GM18868 (cell line): ENCODE data around the gene RIPK1.
A peak's percentile ranks its signal among the peaks of the same experiment; 100 is the strongest.
"Not testable (repeated sequence)": the region's sequence is repeated elsewhere in the genome, so short reads cannot be mapped to it uniquely, and the experiment has no call there.

ENCODE experiments used
- ATAC-seq: cut with Tn5 transposase; IDR thresholded peaks from one replicate; pipeline ENCODE4 v1.9.1; 2021; ENCODE audit warnings: mild to moderate bottlenecking, moderate library complexity; ENCODE audit not compliant: unreplicated experiment

RIPK1 gene

DNA sequence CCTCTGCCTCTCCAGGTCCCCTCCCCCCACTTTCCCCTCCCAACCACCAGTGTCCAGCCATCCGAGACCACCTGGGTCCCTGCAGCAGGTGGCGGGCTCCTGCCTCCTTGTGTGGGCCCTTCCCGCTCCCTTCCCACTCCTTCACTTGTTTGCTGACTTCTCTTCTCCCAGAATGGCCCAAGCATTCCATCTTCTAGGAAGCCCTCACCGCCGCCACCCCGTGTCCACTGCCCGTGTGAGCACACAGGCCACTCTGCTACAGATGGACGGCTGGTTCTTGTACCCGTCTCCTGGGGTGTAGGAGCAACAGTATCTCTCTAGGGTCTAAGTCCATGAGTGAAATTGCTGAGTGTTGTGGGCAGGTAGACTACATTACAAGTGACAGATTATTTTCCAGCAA, 65.2 kb downstream of the RIPK1 start:
- no peak for ATAC-seq

DNA sequence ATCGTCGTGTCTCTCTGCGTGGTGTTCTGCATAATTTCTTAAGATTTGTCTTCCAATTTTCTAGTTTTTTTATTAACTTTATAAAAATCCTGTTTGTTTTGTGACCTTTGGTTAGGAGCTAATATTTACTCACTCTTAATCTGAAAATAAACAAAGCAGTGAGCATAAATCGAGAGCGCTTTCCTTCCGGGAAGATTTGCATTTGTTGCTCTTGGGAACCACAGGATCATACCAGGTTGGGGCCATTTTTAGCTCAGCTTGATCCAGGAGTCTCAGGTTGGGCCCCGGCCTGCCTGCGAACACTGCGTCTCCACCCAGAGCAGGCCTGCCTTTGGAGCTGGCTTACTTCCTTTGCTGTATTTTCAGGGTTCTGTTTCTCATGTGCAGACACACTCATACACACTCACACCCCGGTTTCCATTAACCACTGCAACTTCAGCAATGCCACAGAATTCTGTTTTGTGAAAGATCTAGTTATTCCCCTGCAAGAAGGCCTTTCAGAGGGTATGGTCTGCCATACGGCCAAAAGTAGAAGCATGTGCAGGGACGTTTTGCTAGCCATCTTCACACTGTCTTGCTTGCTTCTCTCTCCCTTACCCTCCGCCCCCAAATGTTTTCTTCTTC, 67.5 kb downstream of the RIPK1 start:
- ATAC-seq = no peak

- no peak for ATAC-seq
These were observed 68.2 kb downstream of the RIPK1 start for GRCh38 chr6:3136292-3137011.

DNA sequence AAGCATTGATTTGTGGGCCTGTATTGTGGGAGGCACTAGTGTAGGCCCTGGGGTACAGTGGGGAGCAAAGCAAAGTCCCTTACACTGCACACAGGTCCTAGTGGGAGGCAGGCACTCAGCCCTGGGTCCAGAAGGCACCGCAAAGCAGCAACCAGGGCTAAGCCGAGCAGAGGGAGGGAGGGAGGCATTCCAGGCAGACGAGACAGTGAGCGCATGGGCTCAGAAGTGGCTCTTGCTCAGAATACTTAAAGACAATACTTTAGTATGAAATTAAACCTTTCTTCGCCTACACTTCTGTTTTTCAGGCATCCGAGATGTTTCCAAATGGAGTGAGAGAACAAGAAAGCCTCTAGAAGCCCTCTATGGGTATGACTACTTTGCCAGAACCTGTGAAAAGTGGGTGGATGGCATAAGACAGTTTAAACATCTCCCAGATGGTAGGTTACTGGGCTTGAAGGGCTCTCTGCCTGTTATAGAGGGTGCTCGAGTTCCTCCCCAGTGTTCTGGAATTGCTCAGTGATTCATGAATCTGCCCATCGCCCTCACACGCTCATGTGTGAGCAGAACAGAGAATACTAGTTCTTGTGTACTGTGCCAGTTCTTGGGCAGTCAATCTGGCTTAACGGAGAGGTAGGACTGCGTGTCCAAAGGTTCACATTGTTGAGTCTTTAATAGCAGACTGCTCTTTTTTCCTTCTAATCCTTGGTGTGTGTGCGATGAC, 68.9 kb downstream of the RIPK1 start:
- ATAC-seq = no peak

- ATAC-seq = not testable (repeated sequence)
These were observed 69.6 kb downstream of the RIPK1 start for GRCh38 chr6:3137873-3138272.

GRCh38 chr6:3138341-3138740, 70.0 kb downstream of the RIPK1 start:
- no peak for ATAC-seq

DNA sequence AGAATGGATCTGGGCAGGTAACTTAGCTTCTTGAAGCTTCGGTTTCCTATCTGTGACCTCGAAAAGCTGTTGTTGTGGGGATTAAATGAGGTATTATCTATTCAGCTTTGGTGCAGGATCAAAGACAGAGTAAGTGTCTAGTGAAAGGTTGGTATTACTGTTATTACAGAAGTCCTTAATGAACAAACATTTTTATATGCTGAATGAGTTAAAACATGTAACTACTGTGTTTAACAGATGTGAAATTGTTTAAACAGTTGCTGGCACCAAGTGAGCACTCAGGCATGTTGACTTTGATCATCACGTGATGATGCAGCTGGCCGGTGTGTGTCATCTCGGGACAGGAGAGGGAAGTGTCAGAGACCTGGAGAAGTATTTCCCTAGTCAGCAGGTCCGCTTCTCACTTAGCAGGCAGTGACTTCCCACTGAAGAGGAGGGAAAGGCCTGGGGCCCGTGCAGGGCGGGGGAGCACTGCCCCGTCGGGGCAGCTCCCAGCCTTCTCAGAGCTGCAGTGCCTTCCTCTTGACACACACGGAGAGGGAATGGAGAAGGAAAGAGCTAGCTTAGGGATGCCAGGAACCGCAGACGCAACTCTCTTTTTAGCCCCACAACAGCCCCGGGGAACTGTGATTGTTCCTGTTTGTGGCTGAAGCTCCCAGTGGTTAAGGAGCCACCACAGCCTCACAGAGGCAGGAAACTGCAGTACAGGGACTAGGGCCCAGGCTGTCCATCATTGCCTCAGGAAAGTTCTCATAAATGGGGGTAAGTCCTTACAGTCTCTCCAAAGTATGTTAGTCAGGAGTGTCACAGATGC, 71.0 kb downstream of the RIPK1 start:
- ATAC-seq = peak; percentile 70

- ATAC-seq = no peak
These were observed 71.9 kb downstream of the RIPK1 start for GRCh38 chr6:3140201-3140600.

GRCh38 chr6:3142536-3142935, 74.2 kb downstream of the RIPK1 start:
- no peak for ATAC-seq

DNA sequence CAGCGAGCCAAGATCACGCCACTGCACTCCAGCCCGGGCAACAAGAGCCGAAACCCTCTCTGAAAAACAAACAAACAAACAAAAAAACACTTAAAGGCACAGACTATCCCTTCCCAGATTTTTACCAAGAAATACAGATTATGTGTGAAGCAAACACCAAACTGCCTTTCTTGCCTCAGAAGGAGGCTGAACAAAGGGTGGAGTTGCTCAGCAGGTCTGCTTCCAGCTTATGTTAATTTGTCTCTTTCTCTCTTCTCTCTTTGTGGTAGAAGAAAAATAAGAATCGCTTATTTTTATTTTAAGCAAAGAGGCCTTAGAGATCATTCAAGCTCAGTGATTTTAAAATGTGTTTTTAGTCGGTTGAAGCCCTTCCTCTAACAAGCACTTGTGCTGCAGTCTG, 74.9 kb downstream of the RIPK1 start:
- no peak for ATAC-seq

GRCh38 chr6:3144571-3144970, 76.3 kb downstream of the RIPK1 start:
- ATAC-seq = no peak

DNA sequence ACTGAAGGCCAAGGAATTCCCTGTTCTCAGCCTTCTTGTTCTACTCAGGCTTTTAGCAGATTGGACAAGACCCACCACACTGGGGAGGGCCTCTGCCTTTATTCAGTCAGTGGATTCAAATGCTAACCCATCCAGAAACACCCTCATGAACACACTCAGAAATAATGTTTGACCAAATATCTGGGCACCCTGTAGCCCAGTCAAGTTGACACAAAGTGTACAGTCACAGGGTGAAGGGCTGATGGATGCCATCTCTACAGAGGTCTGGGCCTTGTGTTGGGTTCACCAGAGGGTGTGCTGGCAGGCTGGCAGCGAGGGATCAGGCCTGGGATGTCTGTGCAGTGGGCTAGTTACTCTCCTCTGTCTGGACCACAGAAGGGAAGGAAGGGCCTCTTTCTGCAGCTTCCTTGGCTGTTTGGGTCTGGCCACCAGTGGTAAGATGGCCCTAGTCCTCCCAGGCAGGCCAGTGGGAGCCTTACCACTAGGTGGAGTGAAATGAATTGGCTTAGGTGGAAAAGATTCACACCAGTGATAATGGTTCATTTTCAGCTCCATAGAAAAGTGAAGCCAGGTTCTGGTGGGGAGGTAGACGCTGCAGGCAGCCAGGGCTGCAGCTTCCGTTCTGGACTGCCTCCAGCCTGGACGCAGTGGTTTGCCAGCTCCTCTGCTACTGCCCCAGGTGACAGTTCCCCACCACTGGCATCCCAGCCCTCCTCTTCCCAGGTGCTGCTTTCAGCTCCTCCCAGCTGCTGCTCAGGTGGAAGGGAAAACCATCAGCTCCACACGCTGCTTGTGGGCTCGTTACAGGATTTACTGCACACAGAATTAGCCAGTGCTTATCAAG, 79.8 kb downstream of the RIPK1 start:
- no peak for ATAC-seq

DNA sequence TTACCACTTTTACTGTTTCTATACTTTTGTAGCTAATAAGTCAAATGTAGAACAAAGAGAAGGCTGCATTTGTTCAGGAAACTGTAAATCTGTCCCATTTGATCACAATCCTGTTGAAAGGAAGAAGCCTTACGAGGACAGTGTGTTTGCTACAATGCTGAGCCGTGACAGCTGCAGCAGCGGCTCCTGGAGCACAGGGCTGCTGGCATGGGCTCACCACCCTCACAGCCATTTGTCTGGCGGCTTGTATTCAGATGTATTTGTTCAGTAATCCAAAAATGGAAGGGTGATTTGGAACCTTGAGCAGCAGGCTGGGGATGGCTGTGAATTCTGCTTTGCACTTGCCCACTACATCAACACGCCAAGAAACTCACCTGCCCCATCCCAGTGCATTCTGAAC, 83.4 kb downstream of the RIPK1 start:
- no peak for ATAC-seq

- no peak for ATAC-seq
These were observed 84.4 kb downstream of the RIPK1 start for GRCh38 chr6:3152689-3153088.

DNA sequence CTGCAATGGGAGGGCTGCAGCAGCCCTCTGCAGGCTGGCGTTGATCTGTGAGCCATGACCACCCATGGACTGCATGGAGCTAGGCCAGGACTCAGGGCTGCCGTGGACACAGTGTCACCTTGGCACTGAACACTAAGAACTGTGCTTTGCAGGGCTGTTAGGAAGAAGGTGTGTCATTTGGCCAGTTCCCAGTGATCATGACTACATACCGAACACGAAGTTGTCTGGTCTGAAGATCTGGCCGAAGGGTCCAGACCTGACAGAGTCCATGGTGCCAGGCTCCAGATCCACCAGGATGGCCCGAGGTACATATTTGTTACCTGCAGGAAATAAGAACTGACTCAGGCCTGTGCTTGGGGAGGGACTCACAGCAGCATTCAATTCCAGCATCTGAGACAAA, 87.1 kb downstream of the RIPK1 start:
- not testable (repeated sequence) for ATAC-seq

GRCh38 chr6:3156184-3157130, 88.2 kb downstream of the RIPK1 start:
- ATAC-seq = not testable (repeated sequence)

- peak; percentile 81 for ATAC-seq
These were observed 89.0 kb downstream of the RIPK1 start, which contains the start of gene TUBB2A for GRCh38 chr6:3157131-3157933. Gene TUBB2A, minus strand, starts transcription at chr6:3157544. Its CDS starts 81 bp downstream, at chr6:3157463.
